KMS-11 (cell line): ENCODE data around the gene CSHL1.
A peak's percentile ranks its signal among the peaks of the same experiment; 100 is the strongest.
"Not testable (repeated sequence)": the region's sequence is repeated elsewhere in the genome, so short reads cannot be mapped to it uniquely, and the experiment has no call there.

Experiments
- H2AFZ ChIP-seq: fragments of 200-600 bp; sonication (generic); 2 replicates; pipeline ENCODE4 v1.6.1; 2016; ENCODE audit warnings: antibody characterized with exemption, mixed run types, low read depth
- H3K27ac ChIP-seq: fragments of 200-600 bp; sonication (generic); 2 replicates; pipeline ENCODE4 v1.6.1; 2016; ENCODE audit warnings: mild to moderate bottlenecking, mixed run types
- H3K27me3 ChIP-seq: fragments of 200-600 bp; sonication (generic); 2 replicates; pipeline ENCODE4 v1.6.1; 2017; ENCODE audit warnings: mild to moderate bottlenecking, low read depth, mixed run types, moderate library complexity; ENCODE audit not compliant: insufficient read depth
- H3K36me3 ChIP-seq: fragments of 200-600 bp; sonication (generic); 2 replicates; pipeline ENCODE4 v1.6.1; 2017; ENCODE audit warnings: mild to moderate bottlenecking, mixed run types; ENCODE audit not compliant: insufficient read depth
- H3K4me1 ChIP-seq: fragments of 200-600 bp; sonication (generic); 2 replicates; pipeline ENCODE4 v1.6.1; 2016; ENCODE audit warnings: mild to moderate bottlenecking, low read depth, mixed run types; ENCODE audit not compliant: poor library complexity, severe bottlenecking
- H3K4me2 ChIP-seq: fragments of 200-600 bp; sonication (generic); 2 replicates; pipeline ENCODE4 v1.7.0; 2016; ENCODE audit warnings: mild to moderate bottlenecking, mixed run types
- H3K4me3 ChIP-seq: fragments of 200-600 bp; sonication (generic); IDR thresholded peaks from 2 replicates; pipeline ENCODE4 v1.6.1; 2017; ENCODE audit warnings: low read depth, low read length, mixed read lengths; ENCODE audit not compliant: insufficient read depth
- H3K79me2 ChIP-seq: fragments of 200-600 bp; sonication (generic); 2 replicates; pipeline ENCODE4 v1.6.1; 2016; ENCODE audit warnings: low read depth, mixed run types; ENCODE audit not compliant: insufficient read depth
- H3K9ac ChIP-seq: fragments of 200-600 bp; sonication (generic); 2 replicates; pipeline ENCODE4 v1.6.1; 2016; ENCODE audit warnings: mild to moderate bottlenecking, mixed run types
- H4K20me1 ChIP-seq: fragments of 200-600 bp; sonication (generic); 2 replicates; pipeline ENCODE4 v1.6.1; 2016; ENCODE audit warnings: mild to moderate bottlenecking, mixed run types; ENCODE audit not compliant: insufficient read depth
- CTCF ChIP-seq: fragments of 200-600 bp; sonication (generic); conservative IDR thresholded peaks from 2 replicates; pipeline ENCODE4 v1.6.1; 2017; ENCODE audit warnings: low read depth, mild to moderate bottlenecking, antibody characterized with exemption, low read length, moderate library complexity, mixed read lengths

Gene CSHL1

GRCh38 chr17:63914471-63914870 lies 3.4 kb upstream of the CSHL1 start:
- Histone ChIP-seq H3K4me1 (no peaks in the 10 kb centered on the region), H3K36me3 (no peaks in the 10 kb centered on the region), H3K79me2 (no peaks in the 10 kb centered on the region), H2AFZ (no peak overlapping the region), H3K4me2 (no peak overlapping the region), H3K27me3 (peaks cover 16% of the 10 kb centered on the region; the same call in 1 of the 2 replicates), H4K20me1 (no peaks in the 10 kb centered on the region), H3K4me3 (no peak overlapping the region), H3K9ac (no peak overlapping the region), H3K27ac (no peak overlapping the region)
- TF ChIP-seq CTCF, result no peak

GRCh38 chr17:63911657-63912100 lies 621 bp upstream of the CSHL1 start:
- Histone ChIP-seq H3K4me2 (no peak overlapping the region), H2AFZ (no peak overlapping the region), H3K27me3 (peaks cover 5% of the 10 kb centered on the region; the same call in 1 of the 2 replicates), H3K36me3 (no peaks in the 10 kb centered on the region), H3K4me1 (no peaks in the 10 kb centered on the region), H4K20me1 (no peaks in the 10 kb centered on the region), H3K27ac (no peak overlapping the region), H3K79me2 (no peaks in the 10 kb centered on the region), H3K4me3 (no peak overlapping the region), H3K9ac (no peak overlapping the region)
- peak; percentile 80 for TF ChIP-seq CTCF

- no peak overlapping the region for H3K27ac ChIP-seq
- no peak overlapping the region for H3K9ac ChIP-seq
- H3K36me3 ChIP-seq, result no peaks in the 10 kb centered on the region
- H3K4me3 ChIP-seq, result no peak overlapping the region
- no peak overlapping the region for H3K4me2 ChIP-seq
- no peaks in the 10 kb centered on the region for H4K20me1 ChIP-seq
- TF ChIP-seq CTCF, result no peak
- peaks cover 4% of the 10 kb centered on the region; the same call in 1 of the 2 replicates for H3K27me3 ChIP-seq
- H3K79me2 ChIP-seq, result no peaks in the 10 kb centered on the region
- no peak overlapping the region for H2AFZ ChIP-seq
- no peaks in the 10 kb centered on the region for H3K4me1 ChIP-seq
Measured at GRCh38 chr17:63910096-63910495, 962 bp downstream of the CSHL1 start.

- not testable (repeated sequence) for H3K9ac ChIP-seq, H3K36me3 ChIP-seq, H3K4me2 ChIP-seq, H3K79me2 ChIP-seq, H3K27me3 ChIP-seq, H3K4me1 ChIP-seq, H4K20me1 ChIP-seq, H3K27ac ChIP-seq, H2AFZ ChIP-seq, H3K4me3 ChIP-seq
Measured at GRCh38 chr17:63909586-63909985, 1.5 kb downstream of the CSHL1 start.

- not testable (repeated sequence) for H3K4me2 ChIP-seq, H4K20me1 ChIP-seq, H3K36me3 ChIP-seq, H3K27me3 ChIP-seq, H3K4me1 ChIP-seq, H3K27ac ChIP-seq, H2AFZ ChIP-seq, H3K79me2 ChIP-seq, H3K9ac ChIP-seq, H3K4me3 ChIP-seq
- peak; percentile 15; the same call in 1 of the 2 replicates for TF ChIP-seq CTCF
Measured at GRCh38 chr17:63907161-63907778, 3.8 kb downstream of the CSHL1 start.

- H3K36me3 ChIP-seq, H3K27me3 ChIP-seq, H3K4me2 ChIP-seq, H3K27ac ChIP-seq, H3K4me3 ChIP-seq, H3K79me2 ChIP-seq, H3K4me1 ChIP-seq, H4K20me1 ChIP-seq, H2AFZ ChIP-seq, H3K9ac ChIP-seq: not testable (repeated sequence)
Measured at GRCh38 chr17:63904796-63905195, 6.3 kb downstream of the CSHL1 start.
